Memory B cell (primary cell): ENCODE results near the gene CEL.
"Not testable (repeated sequence)": the region's sequence is repeated elsewhere in the genome, so short reads cannot be mapped to it uniquely, and the experiment has no call there.

Source experiments
- ATAC-seq: fragments of 150-1000 bp; cut with Tn5 transposase; 2 replicates; pipeline ENCODE4 v1.10.0; 2021; ENCODE audit warnings: low read depth, mild to moderate bottlenecking, moderate library complexity
- DNase-seq, 2 donors: peaks; one replicate each; pipeline ENCODE4 v3.0.0; 2022; ENCODE audit warnings: low spot score in 2 of 2
- H3K27ac Mint-ChIP-seq: one replicate; pipeline ENCODE4 v1.8.0; 2022; ENCODE audit warnings: mild to moderate bottlenecking, moderate library complexity, mixed read lengths
- H3K27me3 Mint-ChIP-seq: one replicate; pipeline ENCODE4 v1.8.0; 2022; ENCODE audit warnings: mixed read lengths
- H3K36me3 Mint-ChIP-seq: one replicate; pipeline ENCODE4 v1.8.0; 2022; ENCODE audit warnings: mild to moderate bottlenecking, mixed read lengths
- H3K4me1 Mint-ChIP-seq: one replicate; pipeline ENCODE4 v1.8.0; 2022; ENCODE audit warnings: mixed read lengths
- H3K4me3 Mint-ChIP-seq: one replicate; pipeline ENCODE4 v1.8.0; 2022; ENCODE audit warnings: mild to moderate bottlenecking, moderate library complexity, mixed read lengths
- H3K9me3 Mint-ChIP-seq: one replicate; pipeline ENCODE4 v1.8.0; 2022; ENCODE audit warnings: mixed read lengths

CEL gene

GRCh38 chr9:133075925-133076630 is 14.3 kb downstream of the CEL start:
- DNase-seq: no peak
- Mint-ChIP-seq H3K27ac (no peak overlapping the region), H3K36me3 (no peaks in the 10 kb centered on the region), H3K4me1 (no peaks in the 10 kb centered on the region), H3K4me3 (no peak overlapping the region), H3K27me3 (peaks cover 3% of the 10 kb centered on the region), H3K9me3 (no peaks in the 10 kb centered on the region)
- ATAC-seq: no peak

- Mint-ChIP-seq H3K36me3 (no peaks in the 10 kb centered on the region), H3K9me3 (no peaks in the 10 kb centered on the region), H3K27ac (no peak overlapping the region), H3K4me3 (no peak overlapping the region), H3K27me3 (peaks cover 4% of the 10 kb centered on the region), H3K4me1 (no peaks in the 10 kb centered on the region)
- ATAC-seq (no peak), DNase-seq (no peak)
Observed at GRCh38 chr9:133076691-133077090, 14.9 kb downstream of the CEL start.

GRCh38 chr9:133078486-133078885 is 16.7 kb downstream of the CEL start:
- no peak for ATAC-seq
- Mint-ChIP-seq H3K9me3 (no peaks in the 10 kb centered on the region), H3K27me3 (peaks cover 6% of the 10 kb centered on the region), H3K4me3 (no peak overlapping the region), H3K4me1 (no peaks in the 10 kb centered on the region), H3K27ac (no peak overlapping the region), H3K36me3 (no peaks in the 10 kb centered on the region)
- no peak for DNase-seq

GRCh38 chr9:133080161-133080560 is 18.4 kb downstream of the CEL start:
- Mint-ChIP-seq H3K9me3 (no peaks in the 10 kb centered on the region), H3K27ac (no peak overlapping the region), H3K4me1 (no peaks in the 10 kb centered on the region), H3K36me3 (no peaks in the 10 kb centered on the region), H3K27me3 (peaks cover 6% of the 10 kb centered on the region), H3K4me3 (no peak overlapping the region)
- DNase-seq: no peak
- ATAC-seq: no peak

GRCh38 chr9:133080786-133081779 is 19.3 kb downstream of the CEL start:
- H3K4me1 Mint-ChIP-seq, H3K36me3 Mint-ChIP-seq, ATAC-seq, H3K4me3 Mint-ChIP-seq, H3K27me3 Mint-ChIP-seq, DNase-seq, H3K27ac Mint-ChIP-seq, H3K9me3 Mint-ChIP-seq: not testable (repeated sequence)

- not testable (repeated sequence) for ATAC-seq, H3K9me3 Mint-ChIP-seq, H3K27ac Mint-ChIP-seq, H3K4me1 Mint-ChIP-seq, H3K36me3 Mint-ChIP-seq, H3K27me3 Mint-ChIP-seq, H3K4me3 Mint-ChIP-seq, DNase-seq
Observed at GRCh38 chr9:133081957-133082644, 20.3 kb downstream of the CEL start.

GRCh38 chr9:133083688-133084087 is 21.9 kb downstream of the CEL start:
- not testable (repeated sequence) for H3K27me3 Mint-ChIP-seq, H3K4me1 Mint-ChIP-seq, DNase-seq, H3K36me3 Mint-ChIP-seq, H3K4me3 Mint-ChIP-seq, H3K9me3 Mint-ChIP-seq, H3K27ac Mint-ChIP-seq, ATAC-seq

GRCh38 chr9:133086212-133086860 is 24.6 kb downstream of the CEL start:
- DNase-seq, H3K9me3 Mint-ChIP-seq, H3K27ac Mint-ChIP-seq, H3K4me1 Mint-ChIP-seq, ATAC-seq, H3K36me3 Mint-ChIP-seq, H3K27me3 Mint-ChIP-seq, H3K4me3 Mint-ChIP-seq: not testable (repeated sequence)

- Mint-ChIP-seq H3K9me3 (no peaks in the 10 kb centered on the region), H3K36me3 (no peaks in the 10 kb centered on the region), H3K27ac (no peak overlapping the region), H3K4me1 (no peaks in the 10 kb centered on the region), H3K4me3 (no peak overlapping the region), H3K27me3 (peaks cover under 1% of the 10 kb centered on the region)
- DNase-seq: no peak
- ATAC-seq: no peak
Observed at GRCh38 chr9:133086894-133087293, 25.1 kb downstream of the CEL start.

- no peak for DNase-seq
- Mint-ChIP-seq H3K27me3 (no peaks in the 10 kb centered on the region), H3K9me3 (peaks cover 3% of the 10 kb centered on the region), H3K27ac (no peak overlapping the region), H3K4me1 (no peaks in the 10 kb centered on the region), H3K4me3 (no peak overlapping the region), H3K36me3 (no peaks in the 10 kb centered on the region)
- no peak for ATAC-seq
Observed at GRCh38 chr9:133087429-133088145, 25.8 kb downstream of the CEL start.

GRCh38 chr9:133088146-133088750 is 26.5 kb downstream of the CEL start:
- DNase-seq: no peak
- Mint-ChIP-seq H3K36me3 (no peaks in the 10 kb centered on the region), H3K9me3 (peaks cover 3% of the 10 kb centered on the region), H3K27ac (no peak overlapping the region), H3K27me3 (no peaks in the 10 kb centered on the region), H3K4me1 (no peaks in the 10 kb centered on the region), H3K4me3 (no peak overlapping the region)
- ATAC-seq: no peak

- H3K36me3 Mint-ChIP-seq: no peaks in the 10 kb centered on the region
- no peak for ATAC-seq
- DNase-seq: no peak
- peaks cover 3% of the 10 kb centered on the region for H3K9me3 Mint-ChIP-seq
- H3K27ac Mint-ChIP-seq: no peak overlapping the region
- no peaks in the 10 kb centered on the region for H3K27me3 Mint-ChIP-seq
- H3K4me1 Mint-ChIP-seq: no peaks in the 10 kb centered on the region
- H3K4me3 Mint-ChIP-seq: no peak overlapping the region
Observed at GRCh38 chr9:133088756-133089155, 27.0 kb downstream of the CEL start.

GRCh38 chr9:133089271-133089671 is 27.5 kb downstream of the CEL start:
- Mint-ChIP-seq H3K9me3 (peaks cover 3% of the 10 kb centered on the region), H3K36me3 (no peaks in the 10 kb centered on the region), H3K4me1 (no peaks in the 10 kb centered on the region), H3K4me3 (no peak overlapping the region), H3K27me3 (no peaks in the 10 kb centered on the region), H3K27ac (no peak overlapping the region)
- no peak for DNase-seq
- ATAC-seq: no peak
